ENCODE measurements around the gene XRRA1. TPM values are rescaled to one million over a fixed set of nuclear protein-coding genes. Genes with fewer than 3 reads are reported as not detected.

The XRRA1 gene
- total and polyA plus RNA-seq, 9 donors, result 4.2 to 31.1 (median 13.0) TPM

DNA sequence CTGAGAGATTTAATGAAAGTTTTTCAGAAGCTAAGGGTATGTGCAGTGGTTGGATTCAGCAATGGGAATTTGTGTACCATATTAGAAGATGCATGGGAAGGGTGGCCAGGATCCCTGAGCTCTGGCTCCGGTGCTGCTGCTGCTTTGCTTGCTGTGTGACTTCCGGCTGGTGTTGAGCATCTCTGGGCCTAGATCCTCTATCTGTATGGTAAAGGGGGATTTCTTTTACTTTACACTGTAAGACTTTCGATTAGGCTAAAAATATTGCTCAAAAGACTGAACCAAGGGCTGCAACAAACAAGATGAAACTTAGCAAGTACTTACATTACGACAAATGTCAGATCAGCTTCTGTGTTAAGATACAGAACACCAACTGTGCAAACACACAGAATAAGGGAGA lies 39.1 kb downstream of the XRRA1 start:
- Histone ChIP-seq H3K4me3 (no peak overlapping the region), H3K36me3 (no peaks in the 10 kb centered on the region), H3K4me1 (ENCODE audit: insufficient read depth) (no peaks in the 10 kb centered on the region), H3K27ac (no peak overlapping the region), H3K27me3 (no peaks in the 10 kb centered on the region), H3K9me3 (no peaks in the 10 kb centered on the region)
- intact Hi-C loops (cut with DNase I), result no loop called here
- no peak for TF ChIP-seq EP300 (IDR thresholded peaks at IDR 0.05)
- TF ChIP-seq, protein P1, sequence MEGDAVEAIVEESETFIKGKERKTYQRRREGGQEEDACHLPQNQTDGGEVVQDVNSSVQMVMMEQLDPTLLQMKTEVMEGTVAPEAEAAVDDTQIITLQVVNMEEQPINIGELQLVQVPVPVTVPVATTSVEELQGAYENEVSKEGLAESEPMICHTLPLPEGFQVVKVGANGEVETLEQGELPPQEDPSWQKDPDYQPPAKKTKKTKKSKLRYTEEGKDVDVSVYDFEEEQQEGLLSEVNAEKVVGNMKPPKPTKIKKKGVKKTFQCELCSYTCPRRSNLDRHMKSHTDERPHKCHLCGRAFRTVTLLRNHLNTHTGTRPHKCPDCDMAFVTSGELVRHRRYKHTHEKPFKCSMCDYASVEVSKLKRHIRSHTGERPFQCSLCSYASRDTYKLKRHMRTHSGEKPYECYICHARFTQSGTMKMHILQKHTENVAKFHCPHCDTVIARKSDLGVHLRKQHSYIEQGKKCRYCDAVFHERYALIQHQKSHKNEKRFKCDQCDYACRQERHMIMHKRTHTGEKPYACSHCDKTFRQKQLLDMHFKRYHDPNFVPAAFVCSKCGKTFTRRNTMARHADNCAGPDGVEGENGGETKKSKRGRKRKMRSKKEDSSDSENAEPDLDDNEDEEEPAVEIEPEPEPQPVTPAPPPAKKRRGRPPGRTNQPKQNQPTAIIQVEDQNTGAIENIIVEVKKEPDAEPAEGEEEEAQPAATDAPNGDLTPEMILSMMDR (IDR thresholded peaks at IDR 0.05), result no peak
- no peak for TF ChIP-seq POLR2A (IDR thresholded peaks at IDR 0.05)
- 64 to 68% (median 66%) methylated on average over 4 of the region's 4 CpGs for WGBS, 3 donors
- no peak for DNase-seq

DNA sequence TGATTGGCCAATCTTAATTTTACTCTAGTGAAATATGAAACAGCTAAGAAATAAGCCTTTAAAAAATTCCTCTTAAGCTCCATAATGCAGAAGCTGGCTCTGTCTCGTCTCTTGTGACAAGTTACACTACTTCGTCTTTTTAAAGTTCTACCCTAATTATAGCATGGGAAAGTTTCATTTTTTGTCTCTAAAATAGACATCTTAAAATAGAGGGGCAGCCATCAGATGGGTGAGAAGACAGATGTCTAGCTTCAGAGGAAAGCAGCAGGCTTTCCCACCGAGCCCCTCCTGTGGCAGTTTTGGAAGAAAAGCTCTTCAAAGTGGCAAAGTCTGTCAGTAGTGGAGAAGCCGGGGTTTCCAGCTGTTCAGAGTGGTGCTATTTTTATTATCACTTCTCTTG lies 39.5 kb downstream of the XRRA1 start:
- TF ChIP-seq EP300 (IDR thresholded peaks at IDR 0.05) (no peak), POLR2A (IDR thresholded peaks at IDR 0.05) (no peak)
- TF ChIP-seq, protein P1 (IDR thresholded peaks at IDR 0.05), result no peak
- Histone ChIP-seq H3K27me3 (no peaks in the 10 kb centered on the region), H3K9me3 (no peaks in the 10 kb centered on the region), H3K4me1 (ENCODE audit: insufficient read depth) (no peaks in the 10 kb centered on the region), H3K27ac (no peak overlapping the region), H3K4me3 (no peak overlapping the region), H3K36me3 (no peaks in the 10 kb centered on the region)
- intact Hi-C loops (cut with DNase I), result no loop called here
- no peak for DNase-seq
- WGBS, 3 donors, result 45 to 49% (median 48%) methylated on average over 4 of the region's 4 CpGs

DNA sequence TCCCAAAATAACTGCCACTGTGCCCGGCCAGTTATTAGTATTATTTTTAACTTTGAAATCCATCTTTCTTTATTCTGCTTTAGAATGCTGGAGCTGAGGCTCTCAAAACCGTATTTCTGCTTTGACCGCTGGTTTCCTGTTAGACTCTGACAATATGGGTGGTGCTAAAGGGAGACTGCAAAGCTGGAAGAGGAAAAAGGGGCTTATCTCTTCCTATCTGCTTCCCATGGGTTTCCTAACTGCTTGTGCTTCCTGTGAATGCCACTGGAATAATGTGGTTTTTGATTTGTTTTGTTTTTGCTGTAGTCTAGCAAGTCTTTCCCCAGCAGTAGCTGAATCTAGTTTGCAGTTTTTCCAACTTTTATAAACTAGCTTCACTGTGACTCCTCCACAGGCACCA lies 43.6 kb downstream of the XRRA1 start:
- no peak overlapping the region for H3K27ac ChIP-seq

DNA sequence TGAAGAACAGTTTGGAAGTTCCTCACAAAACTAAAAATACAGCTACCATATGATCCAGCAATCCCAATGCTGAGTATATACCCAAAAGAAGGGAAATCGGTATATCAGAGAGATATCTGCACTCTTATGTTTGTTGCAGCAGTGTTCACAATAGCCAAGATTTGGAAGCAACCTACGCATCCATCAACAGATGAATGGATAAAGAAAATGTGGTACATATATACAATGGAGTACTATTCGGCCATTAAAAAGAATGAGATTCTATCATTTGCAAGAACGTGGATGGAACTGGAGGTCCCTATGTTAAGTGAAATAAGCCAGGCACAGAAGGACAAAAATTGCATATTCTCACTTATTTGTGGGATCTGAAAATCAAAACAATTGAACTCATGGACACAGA lies 46.5 kb downstream of the XRRA1 start:
- Histone ChIP-seq H3K27ac (no peak overlapping the region), H3K27me3 (no peaks in the 10 kb centered on the region), H3K4me3 (no peak overlapping the region), H3K4me1 (ENCODE audit: insufficient read depth) (no peaks in the 10 kb centered on the region), H3K36me3 (no peaks in the 10 kb centered on the region), H3K9me3 (no peaks in the 10 kb centered on the region)
- WGBS, 3 donors, result 98 to 99% (median 98%) methylated on average over 4 of the region's 4 CpGs
- intact Hi-C loops (cut with DNase I), result no loop called here
- DNase-seq, result no peak
- TF ChIP-seq POLR2A (IDR thresholded peaks at IDR 0.05) (no peak), EP300 (IDR thresholded peaks at IDR 0.05) (no peak)
- TF ChIP-seq, protein P1 (IDR thresholded peaks at IDR 0.05), result no peak

More for the DNA sequence above, 43.6 kb downstream of the XRRA1 start:
- Histone ChIP-seq H3K4me3 (no peak overlapping the region), H3K9me3 (no peaks in the 10 kb centered on the region), H3K27me3 (no peaks in the 10 kb centered on the region), H3K4me1 (ENCODE audit: insufficient read depth) (no peaks in the 10 kb centered on the region), H3K36me3 (no peaks in the 10 kb centered on the region)
- DNase-seq, result no peak
- 41 to 58% (median 58%) methylated on average over 3 of the region's 3 CpGs for WGBS, 3 donors
- intact Hi-C loops (cut with DNase I), result no loop called here
- TF ChIP-seq EP300 (IDR thresholded peaks at IDR 0.05), result no peak
- TF ChIP-seq POLR2A (IDR thresholded peaks at IDR 0.05), result no peak
- TF ChIP-seq, protein P1 (IDR thresholded peaks at IDR 0.05), result no peak

Measured in ovary (tissue), 9 donors.